22Rv1 (cell line): ENCODE measurements around the gene GNPTAB.

ENCODE experiments used
- ZFX ChIP-seq: fragments of 450-650 bp; IDR thresholded peaks from 2 replicates; pipeline ENCODE4 v1.6.1; 2017; ENCODE audit warnings: antibody characterized with exemption, borderline replicate concordance
- TF ChIP-seq, protein P1 (sequence below): fragments of 450-650 bp; IDR thresholded peaks from 2 replicates; pipeline ENCODE4 v1.5.1; 2017; ENCODE audit warnings: mild to moderate bottlenecking

DNA sequence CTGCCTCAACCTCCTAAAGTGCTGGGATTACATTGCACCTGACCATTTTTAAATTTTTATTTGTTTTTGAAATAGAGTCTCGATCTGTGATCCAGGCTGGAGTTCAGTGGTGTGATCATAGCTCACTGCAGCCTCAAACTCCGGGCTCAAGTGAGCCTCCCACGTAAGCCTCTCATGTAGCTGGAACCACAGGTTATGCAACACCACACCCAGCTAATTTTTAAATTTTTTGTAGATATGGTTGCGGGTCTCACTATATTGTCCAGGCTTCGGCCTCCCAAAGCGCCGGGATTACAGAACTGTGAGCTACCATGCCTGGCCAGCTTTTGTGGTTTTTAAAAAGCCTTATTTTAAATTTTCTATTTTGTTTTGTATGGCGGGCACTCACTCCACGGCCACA, 44.4 kb upstream of the GNPTAB start:
- TF ChIP-seq, protein P1, sequence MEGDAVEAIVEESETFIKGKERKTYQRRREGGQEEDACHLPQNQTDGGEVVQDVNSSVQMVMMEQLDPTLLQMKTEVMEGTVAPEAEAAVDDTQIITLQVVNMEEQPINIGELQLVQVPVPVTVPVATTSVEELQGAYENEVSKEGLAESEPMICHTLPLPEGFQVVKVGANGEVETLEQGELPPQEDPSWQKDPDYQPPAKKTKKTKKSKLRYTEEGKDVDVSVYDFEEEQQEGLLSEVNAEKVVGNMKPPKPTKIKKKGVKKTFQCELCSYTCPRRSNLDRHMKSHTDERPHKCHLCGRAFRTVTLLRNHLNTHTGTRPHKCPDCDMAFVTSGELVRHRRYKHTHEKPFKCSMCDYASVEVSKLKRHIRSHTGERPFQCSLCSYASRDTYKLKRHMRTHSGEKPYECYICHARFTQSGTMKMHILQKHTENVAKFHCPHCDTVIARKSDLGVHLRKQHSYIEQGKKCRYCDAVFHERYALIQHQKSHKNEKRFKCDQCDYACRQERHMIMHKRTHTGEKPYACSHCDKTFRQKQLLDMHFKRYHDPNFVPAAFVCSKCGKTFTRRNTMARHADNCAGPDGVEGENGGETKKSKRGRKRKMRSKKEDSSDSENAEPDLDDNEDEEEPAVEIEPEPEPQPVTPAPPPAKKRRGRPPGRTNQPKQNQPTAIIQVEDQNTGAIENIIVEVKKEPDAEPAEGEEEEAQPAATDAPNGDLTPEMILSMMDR, result no peak
- TF ChIP-seq ZFX, result no peak
